Breast epithelium (tissue), 4 donors: ENCODE results near the gene OSBPL1A. TPM values are rescaled to one million over a fixed set of nuclear protein-coding genes. Genes with fewer than 3 reads are reported as not detected.

Experiments
- DNase-seq, 2 donors: peaks; one replicate each; pipeline ENCODE4 v3.0.0-alpha.2; 2019; ENCODE audit warnings: low spot score in 2 of 2
- H3K27ac ChIP-seq, 2 donors: fragments of 200-600 bp; sonication (generic) in 1 of 2; one replicate each; pipeline ENCODE4 v1.5.1; 2016 to 2019; ENCODE audit warnings: mild to moderate bottlenecking in 1 of 2
- H3K27me3 ChIP-seq, 2 donors: fragments of 200-600 bp; sonication (generic) in 1 of 2; one replicate each; pipeline versions ENCODE4 v1.5.1 to v1.6.0; 2017 to 2019; ENCODE audit warnings: control low read depth in 1 of 2, mild to moderate bottlenecking in 1 of 2
- H3K36me3 ChIP-seq: fragments of 200-600 bp; one replicate; pipeline ENCODE4 v1.5.1; 2019
- H3K4me1 ChIP-seq, 2 donors: fragments of 200-600 bp; sonication (generic); one replicate each; pipeline ENCODE4 v1.5.1; 2016 to 2019; ENCODE audit warnings: control low read depth in 1 of 2
- H3K4me3 ChIP-seq, 3 donors: fragments of 200-600 bp; sonication (generic); 1 replicate in 2 of 3; 2 replicates in 1 of 3; pipeline ENCODE4 v1.5.1; 2016 to 2019; ENCODE audit warnings: mild to moderate bottlenecking in 3 of 3, moderate library complexity in 2 of 3
- H3K9me3 ChIP-seq, 2 donors: fragments of 200-600 bp; sonication (generic) in 1 of 2; one replicate each; pipeline ENCODE4 v1.5.1; 2016 to 2019; ENCODE audit warnings: control low read depth in 1 of 2
- POLR2A ChIP-seq: fragments of 450-650 bp; IDR thresholded peaks from one replicate; pipeline ENCODE4 v1.6.1; 2016; ENCODE audit warnings: antibody characterized with exemption, mild to moderate bottlenecking, moderate library complexity
- POLR2AphosphoS5 ChIP-seq, 3 donors: sonication (generic); formaldehyde crosslinking; IDR thresholded peaks; one replicate each; pipeline ENCODE4 v1.6.1; 2017; ENCODE audit warnings: antibody characterized with exemption in 3 of 3
- intact Hi-C: fragments of 100-400 bp; cut with DNase I; formaldehyde crosslinking; loops from one replicate; pipeline ENCODE4 v1.15.1; 2023; ENCODE audit warnings: low total_unique reads
- total RNA-seq, 3 donors: library from RNA; depleted of rRNA; stranded (reverse); fragments of >200 nt; gene quantifications; one replicate each; pipeline ENCODE4 v1.1.0, GENCODE V29; 2016
- TF ChIP-seq, protein P1 (sequence below), 3 donors: fragments of 450-650 bp; IDR thresholded peaks; one replicate each; pipeline ENCODE4 v1.5.1; 2016 to 2017; ENCODE audit warnings: antibody characterized with exemption in 3 of 3, mild to moderate bottlenecking in 3 of 3, moderate library complexity in 3 of 3

OSBPL1A gene
- total RNA-seq, 3 donors from 2014 or later: 61.1 to 84.3 (median 77.0) TPM

DNA sequence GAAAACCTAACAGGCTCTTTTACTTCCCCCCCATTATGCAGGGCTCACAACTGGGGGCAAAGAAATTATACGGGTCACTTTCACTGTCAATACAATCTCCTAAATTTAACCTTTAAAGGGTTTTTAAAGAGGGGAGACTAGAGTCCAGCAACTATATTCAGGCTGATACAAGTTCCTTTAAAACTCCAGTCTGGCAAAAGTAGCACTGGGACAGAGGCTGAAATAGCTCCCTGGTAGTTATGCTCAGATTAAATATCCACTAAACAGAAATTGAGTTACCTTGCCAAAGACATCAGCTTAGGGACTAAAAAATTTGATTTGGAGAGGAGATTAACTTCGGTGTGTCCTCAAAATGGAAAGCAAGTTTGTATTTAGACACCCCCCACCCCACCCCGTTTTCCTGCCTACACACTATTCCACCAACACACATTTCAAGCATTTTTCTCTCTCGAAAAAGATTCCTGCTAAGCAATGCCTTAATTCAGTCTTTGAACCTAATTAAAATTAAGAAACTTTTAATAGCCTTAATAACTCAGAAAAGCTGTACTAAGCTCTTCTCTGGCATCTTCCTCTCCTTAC lies 127.2 kb downstream of the OSBPL1A start:
- intact Hi-C loops: no loop called here
- no peaks in the 10 kb centered on the region for H3K27me3 ChIP-seq
- H3K36me3 ChIP-seq: no peaks in the 10 kb centered on the region
- no peak for DNase-seq
- H3K9me3 ChIP-seq: no peaks in the 10 kb centered on the region
- H3K4me1 ChIP-seq: peaks cover 0 to 15% of the 10 kb centered on the region in 2 donors
- TF ChIP-seq POLR2A (no peak), POLR2AphosphoS5 (IDR thresholded peaks at IDR 0.05) (no peak)
- TF ChIP-seq, protein P1, sequence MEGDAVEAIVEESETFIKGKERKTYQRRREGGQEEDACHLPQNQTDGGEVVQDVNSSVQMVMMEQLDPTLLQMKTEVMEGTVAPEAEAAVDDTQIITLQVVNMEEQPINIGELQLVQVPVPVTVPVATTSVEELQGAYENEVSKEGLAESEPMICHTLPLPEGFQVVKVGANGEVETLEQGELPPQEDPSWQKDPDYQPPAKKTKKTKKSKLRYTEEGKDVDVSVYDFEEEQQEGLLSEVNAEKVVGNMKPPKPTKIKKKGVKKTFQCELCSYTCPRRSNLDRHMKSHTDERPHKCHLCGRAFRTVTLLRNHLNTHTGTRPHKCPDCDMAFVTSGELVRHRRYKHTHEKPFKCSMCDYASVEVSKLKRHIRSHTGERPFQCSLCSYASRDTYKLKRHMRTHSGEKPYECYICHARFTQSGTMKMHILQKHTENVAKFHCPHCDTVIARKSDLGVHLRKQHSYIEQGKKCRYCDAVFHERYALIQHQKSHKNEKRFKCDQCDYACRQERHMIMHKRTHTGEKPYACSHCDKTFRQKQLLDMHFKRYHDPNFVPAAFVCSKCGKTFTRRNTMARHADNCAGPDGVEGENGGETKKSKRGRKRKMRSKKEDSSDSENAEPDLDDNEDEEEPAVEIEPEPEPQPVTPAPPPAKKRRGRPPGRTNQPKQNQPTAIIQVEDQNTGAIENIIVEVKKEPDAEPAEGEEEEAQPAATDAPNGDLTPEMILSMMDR (IDR thresholded peaks at IDR 0.05): no peak
- H3K4me3 ChIP-seq: peak overlapping the region; percentile 60 to 98 (median 84)
- peak overlapping the region; percentile 88 to 94 for H3K27ac ChIP-seq

DNA sequence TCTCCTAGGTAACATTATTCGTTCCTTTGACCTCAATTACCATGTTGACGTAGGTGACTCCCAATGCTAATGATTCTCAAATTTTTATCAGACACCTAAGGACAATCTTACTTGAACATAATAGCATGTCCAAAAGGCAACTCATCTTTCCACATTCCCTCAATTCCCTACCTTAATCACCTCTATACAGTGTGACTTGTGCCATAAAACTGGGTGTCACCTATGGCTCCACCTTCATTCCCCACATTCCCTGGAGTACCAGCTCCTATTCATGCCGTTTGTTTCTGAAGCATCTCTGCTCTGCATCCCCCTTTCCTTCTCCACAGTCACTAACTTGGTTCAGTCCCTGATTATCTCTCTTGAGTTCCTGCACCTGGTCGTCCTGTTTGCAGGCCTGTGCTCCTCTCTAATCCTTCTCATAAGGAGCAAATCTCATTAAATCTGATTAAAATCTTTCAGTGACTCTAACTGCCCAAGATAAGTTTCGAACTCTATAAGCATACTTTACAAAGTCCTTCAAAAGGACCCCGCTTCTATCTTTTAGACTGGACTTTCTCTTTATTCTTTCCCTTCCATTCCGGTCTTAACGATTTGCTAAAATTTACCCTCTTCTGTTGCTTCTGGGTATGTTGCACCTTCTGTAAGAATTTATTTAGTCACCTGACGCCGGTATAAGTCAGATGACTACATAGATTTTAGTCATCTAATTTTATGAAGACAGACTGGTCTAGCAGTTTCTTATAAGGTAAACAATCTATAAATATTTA lies 128.7 kb downstream of the OSBPL1A start:
- Histone ChIP-seq H3K27ac (no peak overlapping the region), H3K4me3 (no peak overlapping the region), H3K36me3 (no peaks in the 10 kb centered on the region), H3K9me3 (no peaks in the 10 kb centered on the region), H3K27me3 (no peaks in the 10 kb centered on the region), H3K4me1 (peaks cover 0 to 9% of the 10 kb centered on the region in 2 donors)
- intact Hi-C loops: no loop called here
- TF ChIP-seq POLR2AphosphoS5 (IDR thresholded peaks at IDR 0.05): no peak
- TF ChIP-seq POLR2A: no peak
- TF ChIP-seq, protein P1 (IDR thresholded peaks at IDR 0.05): no peak
- DNase-seq: no peak

DNA sequence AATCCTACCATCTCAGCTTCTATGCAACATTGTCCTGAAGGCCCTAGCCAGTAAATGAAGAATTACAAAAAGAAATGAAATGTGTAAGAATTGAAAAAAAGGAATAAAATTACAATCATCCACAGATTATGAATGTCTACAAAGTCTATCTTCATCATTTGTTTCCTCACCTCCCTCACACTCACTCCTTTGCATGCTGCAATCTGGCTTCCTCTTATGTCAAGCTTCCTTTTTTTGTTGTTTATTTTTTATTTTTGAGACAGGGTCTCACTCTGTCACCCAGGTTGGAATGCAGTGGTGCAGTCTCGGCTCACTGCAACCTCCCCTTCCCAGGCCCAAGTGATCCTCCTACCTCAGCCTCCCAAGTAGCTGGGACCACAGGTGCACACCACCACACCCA lies 129.7 kb downstream of the OSBPL1A start:
- Histone ChIP-seq H3K27ac (no peak overlapping the region), H3K4me3 (no peak overlapping the region), H3K4me1 (peaks cover 0 to 8% of the 10 kb centered on the region in 2 donors), H3K27me3 (no peaks in the 10 kb centered on the region), H3K36me3 (no peaks in the 10 kb centered on the region), H3K9me3 (no peaks in the 10 kb centered on the region)
- intact Hi-C loops: no loop called here
- TF ChIP-seq POLR2A (no peak), POLR2AphosphoS5 (IDR thresholded peaks at IDR 0.05) (no peak)
- TF ChIP-seq, protein P1 (IDR thresholded peaks at IDR 0.05): no peak
- no peak for DNase-seq

DNA sequence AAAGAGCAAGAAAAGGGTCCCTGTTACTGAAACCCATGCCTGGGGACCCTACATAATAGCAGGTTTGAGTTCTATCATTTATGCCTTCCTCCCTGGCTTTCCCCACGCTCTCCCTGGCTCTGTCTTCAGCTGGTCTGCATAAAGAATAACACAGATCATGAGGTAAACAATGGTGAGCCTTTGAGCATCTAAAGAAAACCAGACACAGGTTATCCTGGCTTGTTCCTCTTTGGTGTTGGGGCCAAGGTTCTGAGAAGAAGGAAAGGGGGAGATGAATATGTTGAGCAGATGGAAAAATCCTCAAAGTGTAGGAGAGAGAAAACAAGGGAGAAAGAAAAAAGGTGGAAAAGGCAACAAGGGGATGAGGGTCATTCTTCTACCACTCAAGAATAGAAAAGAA lies 131.5 kb downstream of the OSBPL1A start:
- Histone ChIP-seq H3K4me1 (peaks cover 0 to 8% of the 10 kb centered on the region in 2 donors), H3K9me3 (no peaks in the 10 kb centered on the region), H3K36me3 (no peaks in the 10 kb centered on the region), H3K27me3 (no peaks in the 10 kb centered on the region), H3K27ac (no peak overlapping the region), H3K4me3 (no peak overlapping the region)
- intact Hi-C loops: no loop called here
- TF ChIP-seq, protein P1 (IDR thresholded peaks at IDR 0.05): no peak
- TF ChIP-seq POLR2A: no peak
- no peak for TF ChIP-seq POLR2AphosphoS5 (IDR thresholded peaks at IDR 0.05)
- DNase-seq: no peak

DNA sequence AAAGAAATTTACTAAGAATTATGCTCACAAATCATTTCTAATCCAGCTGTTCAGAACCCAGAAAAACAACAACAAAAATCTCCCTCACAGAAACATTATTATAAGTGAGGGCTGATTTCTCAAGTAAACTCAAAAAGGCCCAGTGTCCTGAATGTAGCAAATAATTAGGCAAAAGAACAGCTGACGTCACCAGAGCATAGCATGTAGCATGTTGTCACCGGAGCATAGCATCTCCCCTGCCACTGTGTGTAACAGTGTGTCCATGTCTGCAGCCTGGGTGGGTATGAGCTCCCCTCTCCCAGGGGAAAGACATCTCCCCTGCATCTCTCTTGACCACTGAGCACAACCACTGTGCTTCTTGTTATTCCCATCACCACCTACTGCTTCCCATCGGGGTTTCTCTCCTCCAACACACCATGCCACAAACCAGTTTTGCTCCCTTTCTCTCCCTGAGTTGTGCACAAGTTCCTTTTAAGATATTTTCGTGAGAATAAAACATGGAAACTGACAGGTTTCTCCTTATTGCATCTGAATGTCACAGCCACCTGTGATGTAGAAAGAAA lies 132.0 kb downstream of the OSBPL1A start:
- H3K4me1 ChIP-seq: peaks cover 0 to 8% of the 10 kb centered on the region in 2 donors
- intact Hi-C loops: no loop called here
- H3K27ac ChIP-seq: no peak overlapping the region

More for the DNA sequence above, 132.0 kb downstream of the OSBPL1A start:
- DNase-seq: no peak
- Histone ChIP-seq H3K36me3 (no peaks in the 10 kb centered on the region), H3K4me3 (no peak overlapping the region), H3K27me3 (no peaks in the 10 kb centered on the region), H3K9me3 (no peaks in the 10 kb centered on the region)
- TF ChIP-seq POLR2AphosphoS5 (IDR thresholded peaks at IDR 0.05): no peak
- TF ChIP-seq, protein P1 (IDR thresholded peaks at IDR 0.05): no peak
- no peak for TF ChIP-seq POLR2A
